HT-29 (cell line): ENCODE measurements around the gene DRC7. TPM values are rescaled to one million over a fixed set of nuclear protein-coding genes. Genes with fewer than 3 reads are reported as not detected.
"Not testable (repeated sequence)": the region's sequence is repeated elsewhere in the genome, so short reads cannot be mapped to it uniquely, and the experiment has no call there.

Experiments used
- DNase-seq: peaks from one replicate; pipeline ENCODE4 v3.0.0-alpha.2; 2015; ENCODE audit warnings: low spot score
- total RNA-seq: library from RNA; depleted of rRNA; stranded (reverse); fragments of >200 nt; shearing (Covaris generic); gene quantifications from 2 replicates; pipeline ENCODE4 v1.2.3, GENCODE V29; 2014

Gene DRC7
- total RNA-seq, 1 experiment from 2014 or later, result not detected

GRCh38 chr16:57658878-57659674 lies 35.5 kb upstream of the DRC7 start:
- no peak for DNase-seq

- DNase-seq, result no peak
Measured at GRCh38 chr16:57660715-57661463, 33.7 kb upstream of the DRC7 start.

- DNase-seq, result no peak
Measured at GRCh38 chr16:57661510-57661909, 33.1 kb upstream of the DRC7 start.

GRCh38 chr16:57661936-57662906 lies 32.4 kb upstream of the DRC7 start:
- no peak for DNase-seq

- no peak for DNase-seq
Measured at GRCh38 chr16:57663436-57663835, 31.2 kb upstream of the DRC7 start.

GRCh38 chr16:57663917-57664661 lies 30.5 kb upstream of the DRC7 start:
- no peak for DNase-seq

GRCh38 chr16:57664662-57665025 lies 30.0 kb upstream of the DRC7 start:
- DNase-seq, result no peak

GRCh38 chr16:57665541-57665940 lies 29.1 kb upstream of the DRC7 start:
- no peak for DNase-seq

GRCh38 chr16:57666353-57667047 lies 28.1 kb upstream of the DRC7 start:
- no peak for DNase-seq

GRCh38 chr16:57667048-57667525 lies 27.5 kb upstream of the DRC7 start:
- no peak for DNase-seq

GRCh38 chr16:57667526-57668262 lies 26.9 kb upstream of the DRC7 start:
- DNase-seq, result no peak

- DNase-seq, result no peak
Measured at GRCh38 chr16:57668263-57668571, 26.4 kb upstream of the DRC7 start, which contains the start of gene ADGRG3. TSS of gene ADGRG3 (plus strand) at chr16:57668306. CDS start at chr16:57668348, 42 bp downstream.

GRCh38 chr16:57668630-57669475 lies 25.8 kb upstream of the DRC7 start:
- no peak for DNase-seq

GRCh38 chr16:57669476-57670162 lies 25.0 kb upstream of the DRC7 start:
- no peak for DNase-seq

GRCh38 chr16:57670196-57670595 lies 24.4 kb upstream of the DRC7 start:
- no peak for DNase-seq

GRCh38 chr16:57671451-57671850 lies 23.2 kb upstream of the DRC7 start:
- DNase-seq, result not testable (repeated sequence)

GRCh38 chr16:57672416-57672815 lies 22.2 kb upstream of the DRC7 start:
- DNase-seq, result no peak

- no peak for DNase-seq
Measured at GRCh38 chr16:57672824-57673223, 21.8 kb upstream of the DRC7 start.
